HL-60 (cell line): ENCODE measurements around the gene SMAD5.

Experiments
- GABPA ChIP-seq: IDR thresholded peaks from 2 replicates; pipeline ENCODE4 v1.6.1; 2012; ENCODE audit warnings: low read depth
- SPI1 ChIP-seq: IDR thresholded peaks from 2 replicates; pipeline ENCODE4 v1.6.1; 2012; ENCODE audit warnings: low read depth, mild to moderate bottlenecking, borderline replicate concordance
- TF ChIP-seq, protein P1 (sequence below): IDR thresholded peaks from one replicate; pipeline ENCODE4 v1.5.1; 2011; ENCODE audit warnings: low read length, control low read depth, inconsistent platforms; ENCODE audit not compliant: insufficient read depth

DNA sequence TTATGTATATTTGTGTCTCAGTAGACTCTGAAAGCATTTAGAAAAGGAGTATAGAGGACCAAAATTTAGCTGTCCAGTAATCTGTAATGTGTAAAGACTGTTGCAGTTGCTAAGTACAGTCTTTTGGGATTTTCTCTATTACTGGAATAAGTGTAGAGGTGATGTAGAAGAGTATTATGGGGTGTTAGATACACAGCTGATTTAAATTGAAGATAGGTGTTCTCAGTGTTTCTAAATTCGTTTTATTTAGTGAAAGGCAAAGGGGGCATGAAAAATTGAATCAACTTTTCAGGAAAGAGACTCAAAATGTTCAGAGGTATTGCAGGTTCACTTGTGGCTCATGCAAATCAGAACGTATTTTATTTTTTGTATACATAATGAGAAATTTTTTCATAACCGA lies 13.6 kb downstream of the SMAD5 start:
- TF ChIP-seq GABPA, result no peak
- TF ChIP-seq, protein P1, sequence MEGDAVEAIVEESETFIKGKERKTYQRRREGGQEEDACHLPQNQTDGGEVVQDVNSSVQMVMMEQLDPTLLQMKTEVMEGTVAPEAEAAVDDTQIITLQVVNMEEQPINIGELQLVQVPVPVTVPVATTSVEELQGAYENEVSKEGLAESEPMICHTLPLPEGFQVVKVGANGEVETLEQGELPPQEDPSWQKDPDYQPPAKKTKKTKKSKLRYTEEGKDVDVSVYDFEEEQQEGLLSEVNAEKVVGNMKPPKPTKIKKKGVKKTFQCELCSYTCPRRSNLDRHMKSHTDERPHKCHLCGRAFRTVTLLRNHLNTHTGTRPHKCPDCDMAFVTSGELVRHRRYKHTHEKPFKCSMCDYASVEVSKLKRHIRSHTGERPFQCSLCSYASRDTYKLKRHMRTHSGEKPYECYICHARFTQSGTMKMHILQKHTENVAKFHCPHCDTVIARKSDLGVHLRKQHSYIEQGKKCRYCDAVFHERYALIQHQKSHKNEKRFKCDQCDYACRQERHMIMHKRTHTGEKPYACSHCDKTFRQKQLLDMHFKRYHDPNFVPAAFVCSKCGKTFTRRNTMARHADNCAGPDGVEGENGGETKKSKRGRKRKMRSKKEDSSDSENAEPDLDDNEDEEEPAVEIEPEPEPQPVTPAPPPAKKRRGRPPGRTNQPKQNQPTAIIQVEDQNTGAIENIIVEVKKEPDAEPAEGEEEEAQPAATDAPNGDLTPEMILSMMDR, result no peak
- no peak for TF ChIP-seq SPI1
